ES-I3 (cell line): ENCODE data around the gene EIPR1.

Experiments used
- H3K36me3 ChIP-seq: 2 replicates; pipeline ENCODE4 v1.6.1; 2013; ENCODE audit warnings: mild to moderate bottlenecking, low read length, control low read depth, moderate library complexity; ENCODE audit not compliant: insufficient read depth
- H3K4me1 ChIP-seq: 2 replicates; pipeline ENCODE4 v1.6.1; 2013; ENCODE audit warnings: mild to moderate bottlenecking, control low read depth, low read length; ENCODE audit not compliant: insufficient read depth
- H3K9ac ChIP-seq: 2 replicates; pipeline ENCODE4 v1.6.1; 2013; ENCODE audit warnings: low read depth, mild to moderate bottlenecking, low read length, moderate library complexity
- H3K9me3 ChIP-seq: 2 replicates; pipeline ENCODE4 v1.6.1; 2013; ENCODE audit warnings: mild to moderate bottlenecking, low read length, moderate library complexity; ENCODE audit not compliant: control insufficient read depth, insufficient read depth

Gene EIPR1

GRCh38 chr2:3173031-3173430, 204.6 kb downstream of the EIPR1 start:
- Histone ChIP-seq H3K4me1 (peaks cover 12% of the 10 kb centered on the region), H3K9me3 (no peaks in the 10 kb centered on the region), H3K36me3 (no peaks in the 10 kb centered on the region; the same call in 1 of the 2 replicates), H3K9ac (no peak overlapping the region)

- Histone ChIP-seq H3K9ac (no peak overlapping the region), H3K4me1 (peaks cover 12% of the 10 kb centered on the region), H3K36me3 (no peaks in the 10 kb centered on the region; the same call in 1 of the 2 replicates), H3K9me3 (no peaks in the 10 kb centered on the region)
Measured at GRCh38 chr2:3172265-3172935, 205.2 kb downstream of the EIPR1 start.

- Histone ChIP-seq H3K36me3 (no peaks in the 10 kb centered on the region; the same call in 1 of the 2 replicates), H3K9me3 (no peaks in the 10 kb centered on the region)
Measured at GRCh38 chr2:3171564-3172264, 205.9 kb downstream of the EIPR1 start.

GRCh38 chr2:3170792-3171455, 206.7 kb downstream of the EIPR1 start:
- Histone ChIP-seq H3K36me3 (no peaks in the 10 kb centered on the region; the same call in 1 of the 2 replicates), H3K9ac (no peak overlapping the region), H3K9me3 (no peaks in the 10 kb centered on the region), H3K4me1 (peaks cover 12% of the 10 kb centered on the region)

More at GRCh38 chr2:3171564-3172264, 205.9 kb downstream of the EIPR1 start:
- H3K9ac ChIP-seq = no peak overlapping the region
- peaks cover 12% of the 10 kb centered on the region for H3K4me1 ChIP-seq

GRCh38 chr2:3169106-3169870, 208.3 kb downstream of the EIPR1 start:
- Histone ChIP-seq H3K9me3 (peaks cover 4% of the 10 kb centered on the region; the same call in 1 of the 2 replicates), H3K4me1 (peaks cover 12% of the 10 kb centered on the region), H3K36me3 (no peaks in the 10 kb centered on the region; the same call in 1 of the 2 replicates), H3K9ac (peak overlapping the region; percentile 44; the same call in 1 of the 2 replicates)

GRCh38 chr2:3168230-3168891, 209.3 kb downstream of the EIPR1 start:
- H3K9ac ChIP-seq = peak overlapping the region; percentile 44; the same call in 1 of the 2 replicates
- H3K36me3 ChIP-seq = no peaks in the 10 kb centered on the region; the same call in 1 of the 2 replicates
- peaks cover 12% of the 10 kb centered on the region for H3K4me1 ChIP-seq
- peaks cover 4% of the 10 kb centered on the region; the same call in 1 of the 2 replicates for H3K9me3 ChIP-seq

GRCh38 chr2:3163401-3163800, 214.2 kb downstream of the EIPR1 start:
- peaks cover 4% of the 10 kb centered on the region; the same call in 1 of the 2 replicates for H3K9me3 ChIP-seq

GRCh38 chr2:3162442-3163077, 215.1 kb downstream of the EIPR1 start:
- no peaks in the 10 kb centered on the region for H3K36me3 ChIP-seq
- H3K9ac ChIP-seq = no peak overlapping the region
- peaks cover 4% of the 10 kb centered on the region; the same call in 1 of the 2 replicates for H3K9me3 ChIP-seq
- H3K4me1 ChIP-seq = no peaks in the 10 kb centered on the region

More at GRCh38 chr2:3163401-3163800, 214.2 kb downstream of the EIPR1 start:
- peaks cover 2% of the 10 kb centered on the region for H3K4me1 ChIP-seq
- no peaks in the 10 kb centered on the region for H3K36me3 ChIP-seq
- no peak overlapping the region for H3K9ac ChIP-seq

- Histone ChIP-seq H3K4me1 (no peaks in the 10 kb centered on the region), H3K36me3 (no peaks in the 10 kb centered on the region), H3K9me3 (peaks cover 4% of the 10 kb centered on the region; the same call in 1 of the 2 replicates), H3K9ac (no peak overlapping the region)
Measured at GRCh38 chr2:3160751-3161330, 216.8 kb downstream of the EIPR1 start.

GRCh38 chr2:3159782-3160545, 217.7 kb downstream of the EIPR1 start:
- Histone ChIP-seq H3K9ac (no peak overlapping the region), H3K9me3 (peaks cover 2% of the 10 kb centered on the region; the same call in 1 of the 2 replicates), H3K4me1 (no peaks in the 10 kb centered on the region), H3K36me3 (no peaks in the 10 kb centered on the region)

GRCh38 chr2:3154700-3155099, 222.9 kb downstream of the EIPR1 start:
- Histone ChIP-seq H3K36me3 (no peaks in the 10 kb centered on the region), H3K9ac (no peak overlapping the region), H3K4me1 (no peaks in the 10 kb centered on the region), H3K9me3 (no peaks in the 10 kb centered on the region)

- no peaks in the 10 kb centered on the region for H3K4me1 ChIP-seq
- no peaks in the 10 kb centered on the region for H3K36me3 ChIP-seq
- H3K9ac ChIP-seq = no peak overlapping the region
- H3K9me3 ChIP-seq = no peaks in the 10 kb centered on the region
Measured at GRCh38 chr2:3154146-3154545, 223.5 kb downstream of the EIPR1 start.
